ENCODE results near the gene APEX1. TPM values are rescaled to one million over a fixed set of nuclear protein-coding genes. Genes with fewer than 3 reads are reported as not detected.
A peak's percentile ranks its signal among the peaks of the same experiment; 100 is the strongest.

Gene APEX1
- total RNA-seq, 1 experiment from 2014 or later = 324 TPM

DNA sequence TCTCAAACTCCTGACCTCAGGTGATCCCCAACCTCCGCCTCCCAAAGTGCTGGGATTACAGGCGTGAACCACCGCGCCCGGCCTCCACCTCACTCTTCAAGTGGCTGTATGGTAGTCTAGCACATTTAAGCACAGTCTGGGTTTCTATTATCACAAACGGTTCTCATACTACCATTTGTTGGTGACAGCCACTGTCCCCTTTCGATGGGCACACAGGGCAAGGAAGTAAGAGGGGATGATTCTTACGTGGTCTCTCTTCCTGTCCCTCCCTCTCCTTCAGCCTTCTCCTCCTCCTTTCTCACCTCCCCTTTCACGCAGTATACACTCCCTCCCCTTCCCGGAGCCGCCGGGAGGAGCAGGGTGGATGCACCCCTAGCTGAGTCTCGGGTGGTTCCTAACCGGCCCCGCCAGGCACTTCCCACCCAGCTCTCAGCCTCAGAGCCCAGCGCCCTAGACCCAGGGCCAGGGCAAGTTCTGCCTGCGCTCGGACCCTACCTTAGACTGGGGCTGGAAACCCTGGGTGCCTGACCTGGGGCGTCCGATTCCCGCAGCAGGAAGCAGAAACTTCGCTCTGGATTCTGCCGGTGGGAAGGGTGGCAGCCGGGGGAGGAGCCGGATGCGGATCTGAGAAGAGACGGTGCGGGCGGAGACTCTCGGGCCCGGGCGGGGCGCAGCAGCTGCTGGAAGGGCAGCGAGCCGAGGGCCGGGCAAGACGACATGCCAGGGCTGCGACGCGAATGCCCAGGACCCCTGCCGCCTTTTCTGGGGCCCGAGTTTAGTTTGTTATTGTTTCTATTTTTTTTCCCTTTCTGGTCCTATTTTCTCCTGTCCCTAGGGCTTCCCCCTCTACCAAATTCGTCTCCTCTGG is 41.9 kb upstream of the APEX1 start, which contains the start of gene TEP1:
Gene TEP1, minus strand, starts transcription at position 626 of the 868 bp plus-strand sequence. CDS start 5,062 bp downstream, outside the sequence.
- no peaks in the 10 kb centered on the region for H3K9me3 Mint-ChIP-seq
- ATAC-seq = peak; percentile 84
- DNase-seq (ENCODE audit: low spot score) = peak; percentile 80
- no peaks in the 10 kb centered on the region for H3K27me3 Mint-ChIP-seq (ENCODE audit: low read depth)
- peaks cover 16% of the 10 kb centered on the region for H3K4me1 Mint-ChIP-seq
- ChIA-PET CTCF (interaction anchor here (0.5 to 2.2 kb wide), 7 partner anchors 17 to 241 kb away, joined by 3 to 9 read pairs (median 4); partner anchors contain the start of genes APEX1, OSGEP and PARP2), POLR2A (interaction anchor here (0.6 to 1.8 kb wide), 4 partner anchors 41 to 128 kb away, joined by 3 to 23 read pairs (median 3); partner anchors contain the start of genes APEX1, OSGEP, PARP2 and PIP4P1)
- H3K4me3 Mint-ChIP-seq = peak within 1 kb of the TSS; percentile 87
- H3K36me3 Mint-ChIP-seq = peaks cover under 1% of the 10 kb centered on the region; the same call in 1 of the 2 replicates
- H3K27ac Mint-ChIP-seq = peak within 1 kb of the TSS; percentile 95
- TF ChIP-seq, protein P1, sequence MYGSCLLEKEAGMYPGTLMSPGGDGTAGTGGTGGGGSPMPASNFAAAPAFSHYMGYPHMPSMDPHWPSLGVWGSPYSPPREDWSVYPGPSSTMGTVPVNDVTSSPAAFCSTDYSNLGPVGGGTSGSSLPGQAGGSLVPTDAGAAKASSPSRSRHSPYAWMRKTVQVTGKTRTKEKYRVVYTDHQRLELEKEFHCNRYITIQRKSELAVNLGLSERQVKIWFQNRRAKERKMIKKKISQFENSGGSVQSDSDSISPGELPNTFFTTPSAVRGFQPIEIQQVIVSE (CRISPR knock-in tag; IDR thresholded peaks at IDR 0.05; ENCODE audit: borderline replicate concordance) = no peak
- 0 out of 2 replicates have a peak, but pooled peaks have one; percentile 76 for TF ChIP-seq ZNF512 (CRISPR knock-in tag; IDR thresholded peaks at IDR 0.05; ENCODE audit: borderline replicate concordance)
- peak; percentile 23; the same call in 1 of the 2 replicates for TF ChIP-seq ZNF423 (CRISPR knock-in tag; IDR thresholded peaks at IDR 0.05)
- TF ChIP-seq ZNF281 (CRISPR knock-in tag; IDR thresholded peaks at IDR 0.05) = peak; percentile 34; the same call in 1 of the 2 replicates
- TF ChIP-seq, protein P2, sequence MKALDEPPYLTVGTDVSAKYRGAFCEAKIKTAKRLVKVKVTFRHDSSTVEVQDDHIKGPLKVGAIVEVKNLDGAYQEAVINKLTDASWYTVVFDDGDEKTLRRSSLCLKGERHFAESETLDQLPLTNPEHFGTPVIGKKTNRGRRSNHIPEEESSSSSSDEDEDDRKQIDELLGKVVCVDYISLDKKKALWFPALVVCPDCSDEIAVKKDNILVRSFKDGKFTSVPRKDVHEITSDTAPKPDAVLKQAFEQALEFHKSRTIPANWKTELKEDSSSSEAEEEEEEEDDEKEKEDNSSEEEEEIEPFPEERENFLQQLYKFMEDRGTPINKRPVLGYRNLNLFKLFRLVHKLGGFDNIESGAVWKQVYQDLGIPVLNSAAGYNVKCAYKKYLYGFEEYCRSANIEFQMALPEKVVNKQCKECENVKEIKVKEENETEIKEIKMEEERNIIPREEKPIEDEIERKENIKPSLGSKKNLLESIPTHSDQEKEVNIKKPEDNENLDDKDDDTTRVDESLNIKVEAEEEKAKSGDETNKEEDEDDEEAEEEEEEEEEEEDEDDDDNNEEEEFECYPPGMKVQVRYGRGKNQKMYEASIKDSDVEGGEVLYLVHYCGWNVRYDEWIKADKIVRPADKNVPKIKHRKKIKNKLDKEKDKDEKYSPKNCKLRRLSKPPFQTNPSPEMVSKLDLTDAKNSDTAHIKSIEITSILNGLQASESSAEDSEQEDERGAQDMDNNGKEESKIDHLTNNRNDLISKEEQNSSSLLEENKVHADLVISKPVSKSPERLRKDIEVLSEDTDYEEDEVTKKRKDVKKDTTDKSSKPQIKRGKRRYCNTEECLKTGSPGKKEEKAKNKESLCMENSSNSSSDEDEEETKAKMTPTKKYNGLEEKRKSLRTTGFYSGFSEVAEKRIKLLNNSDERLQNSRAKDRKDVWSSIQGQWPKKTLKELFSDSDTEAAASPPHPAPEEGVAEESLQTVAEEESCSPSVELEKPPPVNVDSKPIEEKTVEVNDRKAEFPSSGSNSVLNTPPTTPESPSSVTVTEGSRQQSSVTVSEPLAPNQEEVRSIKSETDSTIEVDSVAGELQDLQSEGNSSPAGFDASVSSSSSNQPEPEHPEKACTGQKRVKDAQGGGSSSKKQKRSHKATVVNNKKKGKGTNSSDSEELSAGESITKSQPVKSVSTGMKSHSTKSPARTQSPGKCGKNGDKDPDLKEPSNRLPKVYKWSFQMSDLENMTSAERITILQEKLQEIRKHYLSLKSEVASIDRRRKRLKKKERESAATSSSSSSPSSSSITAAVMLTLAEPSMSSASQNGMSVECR (CRISPR knock-in tag; IDR thresholded peaks at IDR 0.05; ENCODE audit: borderline replicate concordance) = peak; percentile 79; the same call in 1 of the 2 replicates
- TF ChIP-seq, protein P3, sequence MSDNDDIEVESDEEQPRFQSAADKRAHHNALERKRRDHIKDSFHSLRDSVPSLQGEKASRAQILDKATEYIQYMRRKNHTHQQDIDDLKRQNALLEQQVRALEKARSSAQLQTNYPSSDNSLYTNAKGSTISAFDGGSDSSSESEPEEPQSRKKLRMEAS (CRISPR knock-in tag; IDR thresholded peaks at IDR 0.05) = peak; percentile 59; the same call in 1 of the 2 replicates
- TF ChIP-seq ATF3 (CRISPR knock-in tag; conservative IDR thresholded peaks at IDR 0.05) = no peak
- no peak for TF ChIP-seq NR2C2 (CRISPR knock-in tag; IDR thresholded peaks at IDR 0.05)
- TF ChIP-seq, protein P4, sequence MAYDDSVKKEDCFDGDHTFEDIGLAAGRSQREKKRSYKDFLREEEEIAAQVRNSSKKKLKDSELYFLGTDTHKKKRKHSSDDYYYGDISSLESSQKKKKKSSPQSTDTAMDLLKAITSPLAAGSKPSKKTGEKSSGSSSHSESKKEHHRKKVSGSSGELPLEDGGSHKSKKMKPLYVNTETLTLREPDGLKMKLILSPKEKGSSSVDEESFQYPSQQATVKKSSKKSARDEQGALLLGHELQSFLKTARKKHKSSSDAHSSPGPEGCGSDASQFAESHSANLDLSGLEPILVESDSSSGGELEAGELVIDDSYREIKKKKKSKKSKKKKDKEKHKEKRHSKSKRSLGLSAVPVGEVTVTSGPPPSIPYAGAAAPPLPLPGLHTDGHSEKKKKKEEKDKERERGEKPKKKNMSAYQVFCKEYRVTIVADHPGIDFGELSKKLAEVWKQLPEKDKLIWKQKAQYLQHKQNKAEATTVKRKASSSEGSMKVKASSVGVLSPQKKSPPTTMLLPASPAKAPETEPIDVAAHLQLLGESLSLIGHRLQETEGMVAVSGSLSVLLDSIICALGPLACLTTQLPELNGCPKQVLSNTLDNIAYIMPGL (CRISPR knock-in tag; IDR thresholded peaks at IDR 0.05) = peak; percentile 65
- 0 out of 2 replicates have a peak, but pooled peaks have one; percentile 20 for TF ChIP-seq USF2 (CRISPR knock-in tag; IDR thresholded peaks at IDR 0.05)
- peak; percentile 82 for TF ChIP-seq ETV6 (CRISPR knock-in tag; IDR thresholded peaks at IDR 0.05)
- TF ChIP-seq JAZF1 (CRISPR knock-in tag; IDR thresholded peaks at IDR 0.05) = no peak
- 0 out of 2 replicates have a peak, but pooled peaks have one; percentile 26 for TF ChIP-seq GABPB1 (CRISPR knock-in tag; IDR thresholded peaks at IDR 0.05)
- TF ChIP-seq, protein P5, sequence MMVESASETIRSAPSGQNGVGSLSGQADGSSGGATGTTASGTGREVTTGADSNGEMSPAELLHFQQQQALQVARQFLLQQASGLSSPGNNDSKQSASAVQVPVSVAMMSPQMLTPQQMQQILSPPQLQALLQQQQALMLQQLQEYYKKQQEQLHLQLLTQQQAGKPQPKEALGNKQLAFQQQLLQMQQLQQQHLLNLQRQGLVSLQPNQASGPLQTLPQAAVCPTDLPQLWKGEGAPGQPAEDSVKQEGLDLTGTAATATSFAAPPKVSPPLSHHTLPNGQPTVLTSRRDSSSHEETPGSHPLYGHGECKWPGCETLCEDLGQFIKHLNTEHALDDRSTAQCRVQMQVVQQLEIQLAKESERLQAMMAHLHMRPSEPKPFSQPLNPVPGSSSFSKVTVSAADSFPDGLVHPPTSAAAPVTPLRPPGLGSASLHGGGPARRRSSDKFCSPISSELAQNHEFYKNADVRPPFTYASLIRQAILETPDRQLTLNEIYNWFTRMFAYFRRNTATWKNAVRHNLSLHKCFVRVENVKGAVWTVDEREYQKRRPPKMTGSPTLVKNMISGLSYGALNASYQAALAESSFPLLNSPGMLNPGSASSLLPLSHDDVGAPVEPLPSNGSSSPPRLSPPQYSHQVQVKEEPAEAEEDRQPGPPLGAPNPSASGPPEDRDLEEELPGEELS (CRISPR knock-in tag; IDR thresholded peaks at IDR 0.05) = peak; percentile 72; the same call in 1 of the 2 replicates
- TF ChIP-seq FOXP1 (CRISPR knock-in tag; IDR thresholded peaks at IDR 0.05; ENCODE audit: borderline replicate concordance) = peak; percentile 61; the same call in 1 of the 2 replicates
- TF ChIP-seq, protein P6, sequence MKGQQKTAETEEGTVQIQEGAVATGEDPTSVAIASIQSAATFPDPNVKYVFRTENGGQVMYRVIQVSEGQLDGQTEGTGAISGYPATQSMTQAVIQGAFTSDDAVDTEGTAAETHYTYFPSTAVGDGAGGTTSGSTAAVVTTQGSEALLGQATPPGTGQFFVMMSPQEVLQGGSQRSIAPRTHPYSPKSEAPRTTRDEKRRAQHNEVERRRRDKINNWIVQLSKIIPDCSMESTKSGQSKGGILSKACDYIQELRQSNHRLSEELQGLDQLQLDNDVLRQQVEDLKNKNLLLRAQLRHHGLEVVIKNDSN (CRISPR knock-in tag; IDR thresholded peaks at IDR 0.05) = peak; percentile 10; the same call in 1 of the 2 replicates
